Thymus (tissue), 11 donors: Measurements from ENCODE around the gene DUSP10. TPM values are rescaled to one million over a fixed set of nuclear protein-coding genes. Genes with fewer than 3 reads are reported as not detected.

ENCODE experiments used
- DNase-seq, 9 donors: peaks; one replicate each; pipeline ENCODE4 v3.0.0-alpha.2; 2013; ENCODE audit warnings: low spot score in 9 of 9, low read depth in 6 of 9, missing footprints in 1 of 9
- H3K27ac ChIP-seq, 2 donors: one replicate each; pipeline ENCODE4 v1.5.1; 2013; ENCODE audit warnings: control low read depth in 1 of 2, low read depth in 1 of 2, low read length in 1 of 2, mild to moderate bottlenecking in 1 of 2, moderate library complexity in 1 of 2
- H3K27me3 ChIP-seq, 2 donors: one replicate each; pipeline ENCODE4 v1.5.1; 2013; ENCODE audit warnings: low read length in 1 of 2; ENCODE audit not compliant: control insufficient read depth in 2 of 2, insufficient read depth in 1 of 2
- H3K36me3 ChIP-seq, 2 donors: one replicate each; pipeline ENCODE4 v1.5.1; 2013; ENCODE audit warnings: low read length in 1 of 2, mild to moderate bottlenecking in 1 of 2, moderate library complexity in 1 of 2; ENCODE audit not compliant: control insufficient read depth in 2 of 2, insufficient read depth in 2 of 2
- H3K4me1 ChIP-seq, 2 donors: one replicate each; pipeline ENCODE4 v1.5.1; 2013; ENCODE audit warnings: low read length in 2 of 2; ENCODE audit not compliant: control insufficient read depth in 2 of 2, insufficient read depth in 2 of 2
- H3K4me3 ChIP-seq, 2 donors: one replicate each; pipeline ENCODE4 v1.5.1; 2013; ENCODE audit warnings: low read length in 2 of 2, control low read depth in 1 of 2, mild to moderate bottlenecking in 1 of 2
- H3K9me3 ChIP-seq, 2 donors: one replicate each; pipeline ENCODE4 v1.5.1; 2013; ENCODE audit warnings: low read length in 1 of 2, mild to moderate bottlenecking in 1 of 2; ENCODE audit not compliant: control insufficient read depth in 2 of 2, insufficient read depth in 1 of 2
- WGBS: extraction: QIAGEN DNeasy Blood & Tissue Kit; methylation state at CpG from one replicate; pipeline ENCODE4 v1.1.7; 2013; 5-methylcytosine and 5-hydroxymethylcytosine counted together
- polyA plus RNA-seq: library from polyadenylated mRNA; stranded (reverse); fragments of 200-250 nt; gene quantifications from one replicate; pipeline ENCODE4 v1.2.3, GENCODE V29; 2013
- total RNA-seq: library from RNA; stranded (reverse); fragments of 120-200 nt; gene quantifications from one replicate; pipeline ENCODE4 v1.2.4, GENCODE V29; 2013
- donor health status: healthy.

The DUSP10 gene
- total and polyA plus RNA-seq, 2 donors = 9.3 to 11.3 TPM

- no peaks in the 10 kb centered on the region for H3K9me3 ChIP-seq
- no peaks in the 10 kb centered on the region for H3K27me3 ChIP-seq
- DNase-seq = no peak
- H3K4me3 ChIP-seq = no peak overlapping the region
- H3K4me1 ChIP-seq = no peaks in the 10 kb centered on the region
- no peak overlapping the region for H3K27ac ChIP-seq
- H3K36me3 ChIP-seq = no peaks in the 10 kb centered on the region
These were observed 72.4 kb downstream of the DUSP10 start for GRCh38 chr1:221669441-221669840.

- WGBS = 96% methylated on average over 3 of the region's 3 CpGs
These were observed 74.4 kb downstream of the DUSP10 start for GRCh38 chr1:221667504-221667903.

GRCh38 chr1:221664253-221664652, 77.6 kb downstream of the DUSP10 start:
- H3K27ac ChIP-seq = no peak overlapping the region
- H3K4me3 ChIP-seq = no peak overlapping the region
- no peaks in the 10 kb centered on the region for H3K27me3 ChIP-seq
- WGBS = 0% methylated on average over 1 of the region's 1 CpG
- DNase-seq = no peak
- H3K4me1 ChIP-seq = no peaks in the 10 kb centered on the region
- no peaks in the 10 kb centered on the region for H3K36me3 ChIP-seq
- no peaks in the 10 kb centered on the region for H3K9me3 ChIP-seq

More at GRCh38 chr1:221667504-221667903, 74.4 kb downstream of the DUSP10 start:
- Histone ChIP-seq H3K36me3 (no peaks in the 10 kb centered on the region), H3K27me3 (no peaks in the 10 kb centered on the region), H3K4me3 (no peak overlapping the region), H3K9me3 (no peaks in the 10 kb centered on the region), H3K4me1 (no peaks in the 10 kb centered on the region), H3K27ac (no peak overlapping the region)
- DNase-seq = no peak

GRCh38 chr1:221663321-221663720, 78.6 kb downstream of the DUSP10 start:
- Histone ChIP-seq H3K36me3 (no peaks in the 10 kb centered on the region), H3K4me1 (no peaks in the 10 kb centered on the region), H3K27me3 (no peaks in the 10 kb centered on the region), H3K27ac (no peak overlapping the region), H3K9me3 (no peaks in the 10 kb centered on the region), H3K4me3 (no peak overlapping the region)
- DNase-seq = no peak

GRCh38 chr1:221655766-221656305, 86.1 kb downstream of the DUSP10 start:
- WGBS = 90% methylated on average over 8 of the region's 8 CpGs

More at GRCh38 chr1:221655766-221656305, 86.1 kb downstream of the DUSP10 start:
- DNase-seq = no peak
- no peak overlapping the region for H3K4me3 ChIP-seq
- no peaks in the 10 kb centered on the region for H3K27me3 ChIP-seq
- no peak overlapping the region for H3K27ac ChIP-seq
- H3K9me3 ChIP-seq = no peaks in the 10 kb centered on the region
- H3K4me1 ChIP-seq = no peaks in the 10 kb centered on the region
- no peaks in the 10 kb centered on the region for H3K36me3 ChIP-seq
